ENCODE measurements around the gene CARD10. TPM values are rescaled to one million over a fixed set of nuclear protein-coding genes. Genes with fewer than 3 reads are reported as not detected.

CARD10 gene
- total RNA-seq, 4 donors from 2014 or later, result 6.5 to 17.3 (median 11.0) TPM

DNA sequence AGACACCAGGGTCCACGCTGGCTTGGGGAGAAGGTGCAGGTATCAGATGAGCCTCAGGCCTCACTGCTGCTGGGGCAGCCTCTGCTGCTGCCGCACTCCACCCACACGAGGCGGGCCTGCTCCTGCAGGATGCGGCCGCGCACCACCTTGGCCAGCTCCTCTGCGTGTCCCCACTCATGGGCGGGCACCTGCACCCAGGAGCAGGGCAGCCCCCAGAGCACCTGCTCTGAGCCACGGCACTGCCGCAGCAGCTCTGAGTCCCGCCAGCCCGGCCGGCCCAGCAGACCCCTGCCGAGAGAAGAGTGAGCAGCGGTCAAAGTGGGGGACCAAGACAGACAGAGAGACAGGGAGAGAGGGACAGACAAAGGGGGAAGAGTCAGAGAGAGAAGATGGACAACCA is 28.1 kb downstream of the CARD10 start:
- intact Hi-C loops (cut with DNase I), result no loop called here
- H3K27me3 ChIP-seq, result no peaks in the 10 kb centered on the region
- no peak for TF ChIP-seq POLR2A (IDR thresholded peaks at IDR 0.05)
- TF ChIP-seq CTCF (IDR thresholded peaks at IDR 0.05), result no peak
- H3K9me3 ChIP-seq, result no peaks in the 10 kb centered on the region
- H3K36me3 ChIP-seq, result no peaks in the 10 kb centered on the region
- H3K27ac ChIP-seq, result no peak overlapping the region
- no peak overlapping the region for H3K4me3 ChIP-seq (replicated peaks in 1 of 3)
- 87 to 92% methylated on average over 9 of the region's 16 CpGs for WGBS, 2 donors
- H3K4me1 ChIP-seq, result peaks cover 0 to 7% of the 10 kb centered on the region in 2 donors
- DNase-seq, result no peak

GRCh38 chr22:37489983-37490382 is 29.2 kb downstream of the CARD10 start:
- H3K9me3 ChIP-seq, result no peaks in the 10 kb centered on the region
- H3K36me3 ChIP-seq, result no peaks in the 10 kb centered on the region
- 91% methylated on average over 9 to 10 of the region's 10 CpGs for WGBS, 2 donors
- intact Hi-C loops (cut with DNase I), result no loop called here
- no peaks in the 10 kb centered on the region for H3K27me3 ChIP-seq
- no peak overlapping the region for H3K4me3 ChIP-seq (replicated peaks in 1 of 3)
- no peak for DNase-seq
- peaks cover 0 to 11% of the 10 kb centered on the region in 2 donors for H3K4me1 ChIP-seq
- TF ChIP-seq POLR2A (IDR thresholded peaks at IDR 0.05) (no peak), CTCF (IDR thresholded peaks at IDR 0.05) (no peak)
- no peak overlapping the region for H3K27ac ChIP-seq

DNA sequence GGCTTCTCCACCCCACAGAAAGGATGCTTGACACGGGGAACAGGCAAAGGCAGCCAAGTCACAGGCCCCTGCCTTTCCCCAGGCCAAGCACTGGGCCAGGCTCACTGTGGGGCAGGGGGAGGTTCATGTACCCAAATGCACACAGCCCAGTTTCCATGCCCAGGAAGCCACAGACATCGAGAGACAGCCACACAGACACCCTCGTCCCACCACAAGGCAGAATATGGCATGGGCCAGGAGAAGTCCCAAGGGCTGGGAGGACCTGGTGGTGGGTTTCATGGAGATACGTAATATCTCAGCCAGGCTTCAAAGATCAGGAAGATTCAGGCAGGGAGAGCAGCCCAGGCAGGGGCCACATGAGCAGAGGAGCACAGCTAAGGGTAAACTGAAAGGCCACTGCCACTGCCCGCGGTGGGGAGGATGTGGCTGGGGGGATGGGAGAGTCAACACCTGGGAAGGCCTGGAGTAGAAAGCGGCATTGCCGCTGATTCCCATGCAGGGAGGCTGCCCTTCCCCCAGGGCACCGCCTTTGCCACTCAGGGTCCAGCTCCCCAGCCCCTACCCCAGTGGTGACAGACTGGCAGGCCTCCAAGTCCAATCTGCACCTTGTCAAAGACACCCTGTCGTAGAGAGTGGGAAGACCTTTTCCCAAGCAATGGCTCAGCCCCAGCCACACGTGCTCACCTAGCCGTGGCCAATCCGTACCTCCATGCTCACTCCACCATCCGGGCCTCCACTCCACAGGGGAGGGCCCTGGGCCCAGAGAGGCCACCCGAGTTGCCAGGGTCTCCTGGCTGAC is 30.7 kb downstream of the CARD10 start:
- no peak for DNase-seq
- 70 to 76% methylated on average over 14 to 15 of the region's 15 CpGs for WGBS, 2 donors
- no peak overlapping the region for H3K4me3 ChIP-seq (replicated peaks in 1 of 3)
- intact Hi-C loops (cut with DNase I), result no loop called here
- TF ChIP-seq CTCF (IDR thresholded peaks at IDR 0.05) (no peak), POLR2A (IDR thresholded peaks at IDR 0.05) (no peak)
- H3K27me3 ChIP-seq, result no peaks in the 10 kb centered on the region
- no peaks in the 10 kb centered on the region for H3K9me3 ChIP-seq
- no peaks in the 10 kb centered on the region for H3K36me3 ChIP-seq
- peaks cover 6 to 20% of the 10 kb centered on the region in 2 donors for H3K4me1 ChIP-seq
- no peak overlapping the region for H3K27ac ChIP-seq

- Histone ChIP-seq H3K4me3 (replicated peaks in 1 of 3) (no peak overlapping the region), H3K4me1 (peaks cover 9 to 26% of the 10 kb centered on the region in 2 donors), H3K27me3 (no peaks in the 10 kb centered on the region), H3K9me3 (no peaks in the 10 kb centered on the region), H3K27ac (no peak overlapping the region), H3K36me3 (no peaks in the 10 kb centered on the region)
- DNase-seq, result no peak
- 65 to 68% methylated on average over 4 of the region's 4 CpGs for WGBS, 2 donors
- no peak for TF ChIP-seq CTCF (IDR thresholded peaks at IDR 0.05)
- TF ChIP-seq POLR2A (IDR thresholded peaks at IDR 0.05), result no peak
- intact Hi-C loops (cut with DNase I), result no loop called here
Measured at GRCh38 chr22:37487571-37487970, 31.6 kb downstream of the CARD10 start.

DNA sequence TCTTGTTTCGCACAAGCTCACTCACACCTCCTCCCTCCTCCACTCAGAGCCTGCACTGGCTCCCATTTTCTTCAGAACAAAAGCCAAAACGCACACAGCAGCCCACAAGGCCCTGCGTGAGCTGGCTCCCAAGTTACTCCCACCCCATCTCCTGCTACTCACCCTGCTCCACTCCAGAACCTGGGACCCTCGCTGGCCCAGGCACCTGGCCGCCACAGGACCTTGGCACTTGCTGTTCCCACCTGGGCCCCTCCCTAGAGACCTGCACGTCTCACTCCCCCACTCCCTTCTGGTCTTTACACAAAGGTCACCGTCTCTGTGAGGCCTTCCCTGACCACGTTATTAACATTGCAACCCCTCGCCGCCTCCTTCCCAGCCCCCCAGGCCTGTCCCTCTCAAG is 32.1 kb downstream of the CARD10 start:
- TF ChIP-seq POLR2A (IDR thresholded peaks at IDR 0.05), result no peak
- TF ChIP-seq CTCF (IDR thresholded peaks at IDR 0.05), result no peak
- Histone ChIP-seq H3K4me3 (replicated peaks in 1 of 3) (no peak overlapping the region), H3K27ac (no peak overlapping the region), H3K27me3 (no peaks in the 10 kb centered on the region), H3K4me1 (peaks cover 9 to 26% of the 10 kb centered on the region in 2 donors), H3K9me3 (no peaks in the 10 kb centered on the region), H3K36me3 (no peaks in the 10 kb centered on the region)
- 84% methylated on average over 10 of the region's 10 CpGs for WGBS, 2 donors
- no peak for DNase-seq
- intact Hi-C loops (cut with DNase I), result no loop called here
